Prostate gland (tissue), 2 donors: ENCODE data around the gene IRF4. TPM values are rescaled to one million over a fixed set of nuclear protein-coding genes. Genes with fewer than 3 reads are reported as not detected.

Experiments used
- DNase-seq: peaks from one replicate; pipeline ENCODE4 v3.0.0-alpha.2; 2019; ENCODE audit warnings: low spot score
- H3K27ac ChIP-seq, 2 donors: fragments of 200-600 bp; sonication (generic); 2 replicates each; pipeline ENCODE4 v1.5.1; 2017 to 2019
- H3K27me3 ChIP-seq: fragments of 200-600 bp; sonication (generic); replicated peaks from 2 replicates; pipeline ENCODE4 v1.5.1; 2019; ENCODE audit not compliant: insufficient read depth
- H3K36me3 ChIP-seq, 2 donors: fragments of 200-600 bp; sonication (generic); 1 replicate in 1 of 2; 2 replicates in 1 of 2; pipeline versions ENCODE4 v1.5.1 to v1.8.1; 2017 to 2019
- H3K4me1 ChIP-seq: fragments of 200-600 bp; sonication (generic); replicated peaks from 2 replicates; pipeline ENCODE4 v1.5.1; 2019
- H3K4me3 ChIP-seq, 2 donors: fragments of 200-600 bp; sonication (generic); 2 replicates each; pipeline ENCODE4 v1.5.1; 2017 to 2019
- H3K9me3 ChIP-seq: fragments of 200-600 bp; sonication (generic); 2 replicates; pipeline ENCODE4 v1.5.1; 2017
- POLR2A ChIP-seq: fragments of 450-650 bp; IDR thresholded peaks from one replicate; pipeline ENCODE4 v1.6.1; 2016; ENCODE audit warnings: antibody characterized with exemption, mild to moderate bottlenecking
- POLR2AphosphoS5 ChIP-seq: sonication (generic); formaldehyde crosslinking; IDR thresholded peaks from one replicate; pipeline ENCODE4 v1.6.1; 2017; ENCODE audit warnings: antibody characterized with exemption
- WGBS: methylation state at CpG from one replicate; pipeline ENCODE4 v1.1.5; 2018; 5-methylcytosine and 5-hydroxymethylcytosine counted together
- intact Hi-C: fragments of 100-400 bp; cut with DNase I; formaldehyde crosslinking; loops from one replicate; pipeline ENCODE4 v1.14.2; 2022
- total RNA-seq, 2 donors: library from RNA; depleted of rRNA; stranded (reverse); fragments of >200 nt; gene quantifications; one replicate each; pipeline ENCODE4 v1.1.0, GENCODE V29; 2016
- TF ChIP-seq, protein P1 (sequence below), 4 experiments: fragments of 200-600 bp in 2 of 4; fragments of 450-650 bp in 2 of 4; sonication (generic) in 2 of 4; IDR thresholded peaks; 1 replicate in 3 of 4; 2 replicates in 1 of 4; pipeline ENCODE4 v1.5.1; 2016 to 2019; ENCODE audit warnings: antibody characterized with exemption in 4 of 4, mild to moderate bottlenecking in 2 of 4, moderate library complexity in 2 of 4

Gene IRF4
- total RNA-seq, 2 donors from 2014 or later = 0.77 to 1.6 TPM

DNA sequence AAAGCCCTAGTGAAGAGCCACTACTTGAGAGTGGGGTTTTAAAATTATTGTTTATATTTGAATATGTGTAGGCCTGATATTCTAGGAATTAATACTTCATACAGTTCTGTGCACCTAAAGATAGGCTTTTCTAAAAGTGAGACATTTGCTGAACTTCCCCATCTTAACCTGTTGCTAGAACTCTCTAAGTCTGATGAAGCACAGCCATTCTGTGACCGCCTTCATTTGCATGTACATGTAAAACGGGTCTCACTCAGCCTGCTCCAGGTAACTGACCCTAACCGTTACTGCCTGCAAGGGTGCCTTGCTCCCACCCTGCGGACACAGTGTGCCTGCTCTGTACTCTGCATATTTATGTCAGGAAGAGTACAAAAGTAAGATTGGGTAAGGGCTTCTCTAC lies 44.3 kb upstream of the IRF4 start:
- Histone ChIP-seq H3K9me3 (no peaks in the 10 kb centered on the region), H3K36me3 (no peaks in the 10 kb centered on the region), H3K4me1 (no peaks in the 10 kb centered on the region), H3K4me3 (no peak overlapping the region), H3K27me3 (no peaks in the 10 kb centered on the region), H3K27ac (no peak overlapping the region)
- TF ChIP-seq, protein P1, sequence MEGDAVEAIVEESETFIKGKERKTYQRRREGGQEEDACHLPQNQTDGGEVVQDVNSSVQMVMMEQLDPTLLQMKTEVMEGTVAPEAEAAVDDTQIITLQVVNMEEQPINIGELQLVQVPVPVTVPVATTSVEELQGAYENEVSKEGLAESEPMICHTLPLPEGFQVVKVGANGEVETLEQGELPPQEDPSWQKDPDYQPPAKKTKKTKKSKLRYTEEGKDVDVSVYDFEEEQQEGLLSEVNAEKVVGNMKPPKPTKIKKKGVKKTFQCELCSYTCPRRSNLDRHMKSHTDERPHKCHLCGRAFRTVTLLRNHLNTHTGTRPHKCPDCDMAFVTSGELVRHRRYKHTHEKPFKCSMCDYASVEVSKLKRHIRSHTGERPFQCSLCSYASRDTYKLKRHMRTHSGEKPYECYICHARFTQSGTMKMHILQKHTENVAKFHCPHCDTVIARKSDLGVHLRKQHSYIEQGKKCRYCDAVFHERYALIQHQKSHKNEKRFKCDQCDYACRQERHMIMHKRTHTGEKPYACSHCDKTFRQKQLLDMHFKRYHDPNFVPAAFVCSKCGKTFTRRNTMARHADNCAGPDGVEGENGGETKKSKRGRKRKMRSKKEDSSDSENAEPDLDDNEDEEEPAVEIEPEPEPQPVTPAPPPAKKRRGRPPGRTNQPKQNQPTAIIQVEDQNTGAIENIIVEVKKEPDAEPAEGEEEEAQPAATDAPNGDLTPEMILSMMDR (IDR thresholded peaks at IDR 0.05) = no peak
- no peak for TF ChIP-seq POLR2A
- no peak for TF ChIP-seq POLR2AphosphoS5
- no peak for DNase-seq
- 86% methylated on average over 4 of the region's 4 CpGs for WGBS
- intact Hi-C loops = no loop called here

DNA sequence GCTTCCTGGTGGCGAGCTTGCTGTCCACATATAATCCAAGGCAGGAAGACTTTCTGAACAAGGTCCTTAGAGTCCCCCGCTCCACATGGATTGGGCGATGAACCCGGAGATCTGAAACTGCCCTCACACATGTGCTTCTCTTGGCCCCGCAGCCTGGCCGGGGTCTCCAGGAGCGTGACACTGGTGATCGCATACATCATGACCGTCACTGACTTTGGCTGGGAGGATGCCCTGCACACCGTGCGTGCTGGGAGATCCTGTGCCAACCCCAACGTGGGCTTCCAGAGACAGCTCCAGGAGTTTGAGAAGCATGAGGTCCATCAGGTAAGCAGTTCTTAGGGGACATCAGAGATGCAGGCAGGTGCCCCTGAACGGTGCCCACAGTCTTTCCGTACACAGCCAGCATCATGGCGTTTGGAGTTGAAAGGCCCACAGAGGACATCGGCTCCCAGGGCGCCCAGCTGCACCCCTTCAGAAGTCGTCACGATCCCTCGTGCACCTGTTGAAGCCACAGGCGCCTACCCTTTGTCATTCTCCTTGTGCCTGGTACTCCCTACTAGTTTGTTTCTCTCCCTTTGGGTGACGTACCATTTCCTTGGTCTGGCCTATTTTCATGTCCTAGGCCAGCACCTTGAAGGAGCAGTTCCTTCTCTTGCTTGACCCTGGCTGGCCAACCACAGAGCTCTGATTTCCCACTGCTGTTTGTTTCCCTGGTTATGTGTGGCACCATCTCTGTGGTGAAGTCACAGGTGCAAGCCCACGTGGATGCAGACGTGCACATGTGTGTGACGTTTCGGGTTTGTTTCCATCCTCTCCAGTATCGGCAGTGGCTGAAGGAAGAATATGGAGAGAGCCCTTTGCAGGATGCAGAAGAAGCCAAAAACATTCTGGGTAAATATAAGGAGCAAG lies 43.3 kb upstream of the IRF4 start:
- Histone ChIP-seq H3K9me3 (no peaks in the 10 kb centered on the region), H3K27ac (no peak overlapping the region), H3K27me3 (no peaks in the 10 kb centered on the region), H3K4me3 (no peak overlapping the region), H3K36me3 (no peaks in the 10 kb centered on the region), H3K4me1 (no peaks in the 10 kb centered on the region)
- intact Hi-C loops = no loop called here
- WGBS = 93% methylated on average over 27 of the region's 27 CpGs
- TF ChIP-seq POLR2A = no peak
- no peak for TF ChIP-seq POLR2AphosphoS5
- TF ChIP-seq, protein P1 (IDR thresholded peaks at IDR 0.05) = no peak
- DNase-seq = no peak

DNA sequence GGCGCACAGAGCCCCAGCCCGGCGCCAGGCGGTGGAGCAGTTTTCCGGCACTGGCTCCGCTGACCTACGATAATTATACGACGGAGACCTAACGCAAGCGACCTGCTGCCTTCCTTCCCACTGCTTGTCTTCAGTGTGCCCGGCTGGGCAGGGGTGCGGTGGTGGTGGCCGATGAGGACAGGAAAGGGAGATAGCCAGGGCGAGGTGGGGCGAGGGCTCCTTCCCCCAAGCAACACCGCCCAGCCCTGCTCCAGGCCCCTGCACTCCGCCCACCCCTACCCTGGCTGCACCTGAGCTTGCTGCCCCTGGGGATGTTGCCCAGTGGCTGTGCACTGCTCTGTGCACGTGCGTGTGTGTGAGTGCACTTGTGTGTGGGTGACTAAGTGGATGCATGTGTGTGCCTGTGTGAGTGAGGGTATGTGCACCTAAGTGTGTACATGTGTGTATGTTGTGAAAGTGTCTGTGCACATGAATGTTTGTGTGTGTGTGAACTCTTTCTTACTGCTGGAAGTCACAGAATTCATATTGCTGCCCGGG lies 42.6 kb upstream of the IRF4 start:
- no peaks in the 10 kb centered on the region for H3K36me3 ChIP-seq
- H3K4me1 ChIP-seq = no peaks in the 10 kb centered on the region
- TF ChIP-seq POLR2AphosphoS5 = no peak
- TF ChIP-seq POLR2A = no peak
- TF ChIP-seq, protein P1 (IDR thresholded peaks at IDR 0.05) = no peak
- 90% methylated on average over 21 of the region's 21 CpGs for WGBS
- H3K27ac ChIP-seq = no peak overlapping the region
- intact Hi-C loops = no loop called here
- no peak for DNase-seq
- no peaks in the 10 kb centered on the region for H3K27me3 ChIP-seq
- no peak overlapping the region for H3K4me3 ChIP-seq
- H3K9me3 ChIP-seq = no peaks in the 10 kb centered on the region

DNA sequence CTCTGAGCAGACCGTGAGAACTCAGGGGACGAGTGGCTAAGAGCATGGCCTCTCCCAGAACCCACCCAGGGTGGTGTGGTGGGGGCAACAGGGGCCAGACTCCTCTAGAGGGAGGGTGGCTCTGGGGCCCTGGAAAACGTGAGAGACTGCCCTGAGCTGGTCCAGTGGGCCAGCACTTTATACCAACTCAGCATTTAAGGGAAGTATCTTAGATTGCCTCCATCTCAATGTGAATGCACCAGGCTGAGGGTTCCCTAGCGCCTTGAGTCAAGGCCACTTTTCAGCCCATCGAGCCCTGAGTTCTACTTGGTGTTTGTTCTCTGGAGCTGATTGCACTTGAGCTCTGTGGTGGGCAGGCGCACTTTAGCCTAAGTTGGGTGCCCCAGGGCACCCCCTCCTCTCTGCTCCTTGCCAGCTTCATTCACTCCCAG lies 42.0 kb upstream of the IRF4 start:
- WGBS = 76% methylated on average over 6 of the region's 6 CpGs
- TF ChIP-seq POLR2A = no peak
- no peak for TF ChIP-seq POLR2AphosphoS5
- TF ChIP-seq, protein P1 (IDR thresholded peaks at IDR 0.05) = no peak
- Histone ChIP-seq H3K36me3 (no peaks in the 10 kb centered on the region), H3K9me3 (no peaks in the 10 kb centered on the region), H3K27ac (no peak overlapping the region), H3K4me3 (no peak overlapping the region), H3K4me1 (no peaks in the 10 kb centered on the region), H3K27me3 (no peaks in the 10 kb centered on the region)
- DNase-seq = no peak
- intact Hi-C loops = no loop called here
